Measurements from ENCODE around the gene APLP2.
"Not testable (repeated sequence)": the region's sequence is repeated elsewhere in the genome, so short reads cannot be mapped to it uniquely, and the experiment has no call there.

The APLP2 gene

DNA sequence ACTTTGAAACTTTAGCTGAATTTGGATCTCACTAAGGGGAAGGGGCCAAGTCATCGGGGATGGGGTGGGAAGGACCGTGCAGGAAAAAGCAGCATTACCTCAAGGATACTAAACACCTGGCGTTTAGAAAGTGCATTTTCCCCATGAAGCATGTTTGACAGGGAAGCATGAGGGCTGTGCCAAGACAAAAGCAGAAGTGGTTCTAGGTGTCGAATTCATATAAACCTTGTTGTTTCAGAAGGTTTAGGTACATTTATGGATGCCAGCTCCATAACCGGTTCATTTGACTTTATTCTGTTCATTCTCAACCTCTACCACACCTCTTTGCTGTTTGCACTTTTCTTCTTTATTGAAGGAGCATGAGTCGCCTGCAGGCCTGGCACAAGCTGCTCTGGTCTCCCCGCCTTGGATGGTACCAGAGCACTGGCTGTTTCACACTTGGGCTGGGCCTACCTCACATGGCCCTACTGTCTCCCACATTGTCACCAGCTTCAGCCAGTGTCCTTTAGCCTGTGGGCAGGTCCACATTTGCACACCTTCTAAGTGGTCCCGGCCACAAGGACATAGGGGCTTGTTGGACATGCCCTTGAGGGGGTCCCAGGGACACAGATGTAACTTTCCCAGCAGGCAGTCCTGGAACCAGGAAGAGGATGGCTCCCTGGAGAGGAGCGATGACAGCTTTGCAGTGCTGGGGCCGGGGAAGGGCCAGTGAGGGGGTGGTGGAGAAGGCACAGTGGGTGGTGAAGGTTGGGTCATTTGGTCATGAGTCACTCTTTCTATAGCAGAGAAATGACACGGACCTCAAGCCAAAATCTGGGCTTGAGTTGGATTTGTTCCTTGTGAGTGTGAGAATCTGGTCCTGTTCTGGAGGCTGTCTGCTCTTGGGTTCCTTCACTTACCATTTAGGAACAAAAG lies 86.7 kb downstream of the APLP2 start:
- no peak for DNase-seq

DNA sequence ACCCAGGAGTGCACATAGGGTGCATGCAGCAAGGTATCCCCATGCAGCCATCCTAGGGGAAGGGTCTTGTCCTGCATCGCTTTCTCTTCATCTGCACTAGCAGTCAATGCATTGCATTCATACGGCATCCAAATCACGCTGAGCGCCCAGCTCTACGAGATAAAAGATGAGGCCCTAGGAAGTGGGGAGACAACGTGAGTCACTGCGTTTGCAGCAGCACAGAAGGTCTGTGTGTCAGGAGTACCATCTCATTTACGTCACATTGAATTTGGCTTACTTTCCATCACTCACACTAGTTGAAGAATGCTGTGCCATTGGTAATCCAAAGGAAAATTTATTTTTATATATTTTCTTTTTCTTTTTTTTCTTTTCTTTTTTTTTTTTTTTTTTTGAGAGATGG lies 87.4 kb downstream of the APLP2 start:
- DNase-seq = no peak

DNA sequence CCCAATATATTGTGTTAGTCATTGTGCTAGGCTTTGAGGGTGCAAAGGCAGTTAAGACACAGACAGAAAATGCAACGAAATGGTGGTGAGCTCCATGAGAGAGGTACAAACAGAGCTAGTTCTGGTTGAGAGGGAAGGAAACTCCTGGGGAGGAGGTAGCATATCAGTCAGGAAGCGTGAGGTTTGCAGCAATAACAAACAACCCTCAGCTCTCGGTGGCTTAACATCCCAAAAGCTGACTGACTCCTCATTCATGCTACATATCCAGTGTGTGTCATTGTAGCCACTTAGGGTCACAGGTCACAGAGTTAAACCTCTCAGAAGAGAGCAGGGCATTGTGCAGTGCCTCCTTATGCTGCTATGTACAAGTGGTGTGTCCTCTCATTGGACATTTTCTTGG lies 88.1 kb downstream of the APLP2 start:
- no peak for DNase-seq

DNA sequence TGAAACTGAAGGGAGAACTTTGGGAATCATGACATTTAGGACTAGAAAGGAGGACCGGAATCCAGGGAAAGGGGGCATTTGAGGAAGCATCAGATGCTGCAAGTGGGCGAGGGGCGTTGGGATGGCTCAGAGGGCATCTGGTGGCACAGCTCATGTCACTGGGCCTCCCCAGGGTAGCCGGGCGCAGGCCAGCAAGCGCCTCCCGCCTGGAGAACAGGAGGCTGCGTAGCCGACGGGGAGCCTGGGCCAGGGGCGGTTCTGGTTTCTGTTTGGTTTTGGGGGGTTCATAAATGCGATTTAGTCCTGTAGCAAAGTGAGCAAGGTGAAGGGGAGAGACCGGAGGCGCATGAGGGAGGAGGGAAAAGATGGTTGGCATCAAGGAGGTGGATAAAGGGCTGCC lies 89.4 kb downstream of the APLP2 start:
- no peak for DNase-seq

DNA sequence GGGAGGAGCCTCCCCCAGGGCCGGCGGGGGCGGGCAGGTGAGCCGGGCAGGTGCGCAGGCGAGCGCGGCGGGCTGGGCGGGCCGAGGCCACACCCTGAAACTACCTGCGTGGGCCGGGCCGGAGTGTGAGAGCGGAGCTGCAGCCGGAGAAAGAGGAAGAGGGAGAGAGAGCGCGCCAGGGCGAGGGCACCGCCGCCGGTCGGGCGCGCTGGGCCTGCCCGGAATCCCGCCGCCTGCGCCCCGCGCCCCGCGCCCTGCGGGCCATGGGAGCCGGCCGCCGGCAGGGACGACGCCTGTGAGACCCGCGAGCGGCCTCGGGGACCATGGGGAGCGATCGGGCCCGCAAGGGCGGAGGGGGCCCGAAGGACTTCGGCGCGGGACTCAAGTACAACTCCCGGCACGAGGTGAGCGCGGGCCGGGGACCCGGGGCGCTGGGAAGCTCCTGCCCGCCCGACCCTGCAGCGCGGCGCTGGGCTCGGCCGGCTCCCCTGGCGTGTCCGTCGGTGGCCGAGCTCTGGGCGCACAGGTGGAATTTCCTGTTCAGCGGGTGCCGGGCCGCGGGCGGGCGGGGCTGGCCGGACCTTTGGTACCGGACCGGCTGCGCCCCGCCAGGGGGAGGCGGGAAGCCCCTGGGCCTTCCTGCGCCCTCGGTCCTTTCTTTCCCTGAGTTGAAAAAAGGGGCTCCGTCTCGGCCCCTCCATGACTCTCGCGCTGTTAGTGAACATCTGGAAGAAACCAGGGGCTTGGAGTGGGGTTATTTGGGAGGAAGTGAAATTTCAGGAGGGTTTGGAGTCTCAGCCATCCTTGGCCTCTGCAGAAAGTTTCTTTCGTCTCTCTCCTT lies 90.2 kb downstream of the APLP2 start, which contains the start of gene ST14:
TSS of gene ST14 (plus strand) at position 126 of the 841 bp plus-strand sequence. CDS start at position 324, 198 bp downstream.
- DNase-seq = no peak

DNA sequence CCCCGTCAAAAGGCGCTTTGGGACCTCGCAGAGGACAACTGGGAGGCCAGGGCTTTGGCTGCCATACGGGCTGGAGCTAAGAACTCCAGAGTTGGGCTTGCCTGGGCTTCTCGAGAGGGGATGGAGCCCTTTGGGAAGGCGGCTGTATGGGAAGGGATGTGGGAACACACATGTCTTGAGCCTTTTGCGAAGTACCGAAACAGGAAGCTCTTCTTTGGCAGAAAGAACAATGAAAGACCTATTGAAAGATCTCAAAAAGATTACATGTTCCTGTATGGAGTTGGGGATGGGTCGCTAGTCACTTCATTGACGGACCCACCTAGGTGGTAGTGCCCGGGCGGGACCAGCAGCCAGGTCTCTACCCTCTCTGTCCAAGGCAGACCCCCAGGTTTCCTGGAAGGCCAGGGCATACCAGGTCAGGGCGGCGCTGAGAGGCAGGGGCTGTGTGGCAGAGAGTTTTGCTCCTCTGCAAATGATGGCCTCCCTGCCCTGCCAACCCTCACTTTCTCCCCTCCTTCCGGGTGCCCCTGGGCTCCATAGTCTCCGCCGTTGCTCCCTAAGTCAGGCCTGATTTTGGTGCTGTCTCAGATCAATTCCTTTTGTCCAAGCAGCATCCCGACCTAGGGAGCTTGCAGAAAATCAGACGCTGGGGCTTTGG lies 90.9 kb downstream of the APLP2 start:
- no peak for DNase-seq

DNA sequence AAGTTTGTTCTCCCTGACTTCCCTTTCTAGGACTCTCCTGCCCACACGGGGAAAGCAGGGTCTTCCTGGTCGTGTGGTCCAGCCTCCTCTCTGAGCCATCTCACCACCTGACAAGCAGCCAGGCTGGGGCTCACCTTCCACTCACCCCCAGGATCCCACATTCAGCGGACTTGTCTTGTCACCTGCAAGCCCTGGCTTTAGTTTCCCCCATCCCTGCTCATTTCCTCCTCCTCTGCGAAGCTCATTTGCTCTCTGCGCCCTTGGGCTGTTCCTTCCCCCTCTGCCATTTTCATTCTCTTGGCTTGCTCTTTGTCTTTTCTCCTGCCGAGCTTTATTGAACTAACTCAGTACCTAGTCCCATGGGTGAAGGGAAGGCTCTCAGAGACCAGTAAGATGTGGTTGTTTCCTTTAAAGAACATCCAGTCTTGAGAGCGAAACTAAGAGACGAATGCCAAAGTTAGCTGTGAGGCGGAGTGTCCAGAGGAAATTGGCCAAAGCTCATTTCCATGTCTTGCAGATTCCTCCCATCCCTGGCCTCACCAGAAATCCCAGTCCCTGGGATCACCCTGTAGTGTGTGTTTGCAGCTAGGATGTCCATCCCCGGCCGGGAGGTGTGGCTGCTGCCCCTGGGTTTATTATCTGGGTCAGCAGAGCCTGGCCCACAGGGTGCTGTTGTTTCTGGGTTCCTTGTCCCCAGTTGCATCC lies 91.9 kb downstream of the APLP2 start:
- no peak for DNase-seq

DNA sequence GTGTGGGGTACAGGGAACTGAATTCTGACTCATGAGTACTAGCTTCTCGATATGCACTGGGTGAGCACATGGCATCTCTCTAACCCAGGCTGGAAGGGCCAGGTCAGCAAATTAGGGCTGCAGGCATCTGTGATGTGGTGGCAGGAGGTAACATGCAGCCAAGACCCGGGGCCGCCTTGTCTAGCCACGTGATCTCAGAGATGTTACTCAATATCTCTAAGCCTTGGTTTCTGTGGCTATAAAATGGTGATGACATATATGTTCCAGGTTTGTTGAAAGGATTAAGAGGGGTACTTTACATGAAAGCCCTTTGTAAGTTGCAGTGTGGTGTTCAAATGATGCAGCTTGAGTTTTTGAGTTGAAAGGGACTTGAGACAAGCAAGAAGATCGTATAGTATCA lies 93.0 kb downstream of the APLP2 start:
- no peak for DNase-seq

DNA sequence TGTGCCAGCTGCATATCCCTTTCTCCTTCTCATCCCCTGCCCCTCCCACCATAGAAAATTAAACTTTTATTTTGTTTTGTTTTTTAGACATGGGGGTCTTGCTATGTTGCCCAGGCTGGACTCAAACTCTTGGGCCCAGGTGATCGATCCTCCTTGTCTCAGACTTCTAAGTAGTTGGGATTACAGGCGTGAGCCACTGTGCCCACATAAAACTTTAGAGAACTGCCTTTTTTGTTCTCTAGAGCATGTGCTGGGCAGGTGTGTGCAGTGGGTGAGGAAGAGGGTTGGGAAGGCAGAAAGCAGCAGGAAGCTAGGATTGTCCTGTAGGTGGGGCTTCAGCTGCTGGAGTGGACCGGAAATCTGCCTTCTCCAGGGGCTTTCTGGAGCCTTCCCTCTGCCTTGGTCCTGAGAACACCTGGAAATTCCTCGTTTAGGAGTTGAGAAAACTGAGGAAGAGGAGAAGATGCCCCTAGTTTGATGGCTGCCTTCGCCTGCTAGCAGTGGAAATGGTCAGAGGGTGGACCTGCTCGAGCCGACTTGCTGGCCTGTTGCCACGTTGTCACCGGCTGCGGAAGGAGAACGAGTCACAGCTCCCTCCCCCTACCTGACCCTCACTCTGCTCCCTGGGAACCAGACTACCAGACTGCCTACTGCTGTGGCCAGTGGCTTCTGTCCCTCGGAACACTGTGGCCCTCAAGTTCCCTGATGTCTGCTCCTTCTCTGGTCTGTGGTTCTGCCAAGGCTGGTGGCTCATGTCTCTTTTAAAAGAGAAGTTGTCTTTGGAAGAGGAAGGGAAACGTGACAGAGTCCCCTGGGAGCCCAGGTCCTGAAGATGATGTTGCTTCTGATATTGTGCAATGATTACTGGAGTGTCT lies 93.9 kb downstream of the APLP2 start:
- DNase-seq = no peak

DNA sequence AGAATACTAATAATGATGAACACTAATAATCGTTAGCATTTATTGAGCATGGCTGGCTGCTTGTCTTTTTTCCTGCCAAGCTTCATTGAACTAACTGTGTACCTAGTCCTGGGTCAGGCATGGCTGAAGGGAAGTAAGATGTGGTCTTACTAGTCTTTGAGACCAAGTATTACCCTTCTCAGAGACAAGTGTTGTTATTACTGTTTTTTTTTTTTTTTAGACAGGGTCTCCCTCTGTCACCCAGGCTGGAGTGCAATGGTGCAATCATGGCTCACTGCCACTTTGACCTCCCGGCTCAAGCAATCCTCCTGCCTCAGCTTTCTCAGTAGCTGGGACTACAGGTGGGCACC lies 94.5 kb downstream of the APLP2 start:
- DNase-seq = no peak

DNA sequence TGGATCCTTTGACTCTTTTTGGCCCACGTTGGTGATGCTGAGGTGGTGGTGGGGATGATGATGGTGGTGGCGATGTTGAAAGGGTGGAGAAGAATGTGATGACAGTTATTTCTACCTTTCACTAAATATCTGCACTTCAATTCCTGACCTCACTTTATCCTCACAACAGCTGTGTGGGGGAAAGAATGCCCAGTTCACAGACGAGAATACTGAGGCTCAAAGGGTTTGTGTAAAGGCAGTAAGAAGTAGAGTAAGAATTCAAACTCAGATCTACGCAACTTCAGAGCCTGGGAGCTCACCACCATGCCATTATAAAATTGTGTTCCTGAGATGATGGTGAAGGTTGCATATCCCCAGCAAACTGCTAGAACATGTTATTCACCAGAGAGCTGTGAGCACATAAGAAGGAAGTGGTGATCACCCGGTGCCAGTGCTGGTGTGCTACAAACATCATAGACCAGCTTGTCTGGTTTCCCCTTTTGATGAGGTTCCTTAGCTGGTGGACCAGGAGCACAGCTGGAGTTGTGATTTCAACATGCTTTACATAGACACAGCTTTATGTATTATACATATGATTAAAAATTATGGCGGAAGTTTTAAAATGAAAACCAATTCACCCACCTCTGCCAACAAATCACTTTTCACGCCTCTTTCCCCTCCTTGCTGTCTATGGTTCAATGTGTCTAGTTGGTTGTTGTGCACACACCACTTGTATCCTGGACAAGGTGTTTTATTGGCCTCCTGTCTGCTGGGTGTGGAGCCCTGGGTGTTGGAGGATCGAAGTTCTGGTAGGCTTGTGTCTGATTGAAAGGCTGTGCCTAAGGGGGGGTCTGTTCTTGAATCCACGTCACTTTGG lies 96.1 kb downstream of the APLP2 start:
- no peak for DNase-seq

DNA sequence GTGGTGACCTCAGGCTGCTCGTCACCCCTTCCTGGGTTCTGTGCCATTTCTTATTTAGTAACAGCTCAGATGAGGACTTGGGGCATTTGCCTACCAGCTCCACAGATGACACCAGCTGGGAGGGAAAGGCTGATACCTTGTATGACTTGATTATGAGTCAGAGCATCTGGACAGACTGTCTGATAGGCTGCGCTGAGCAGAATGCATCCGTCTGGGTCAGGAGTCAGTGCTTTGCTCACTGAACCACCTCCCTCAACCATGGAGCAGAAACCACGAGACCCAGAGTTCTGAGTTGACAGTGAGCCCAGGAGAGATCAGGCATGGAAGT lies 96.7 kb downstream of the APLP2 start:
- DNase-seq = no peak

DNA sequence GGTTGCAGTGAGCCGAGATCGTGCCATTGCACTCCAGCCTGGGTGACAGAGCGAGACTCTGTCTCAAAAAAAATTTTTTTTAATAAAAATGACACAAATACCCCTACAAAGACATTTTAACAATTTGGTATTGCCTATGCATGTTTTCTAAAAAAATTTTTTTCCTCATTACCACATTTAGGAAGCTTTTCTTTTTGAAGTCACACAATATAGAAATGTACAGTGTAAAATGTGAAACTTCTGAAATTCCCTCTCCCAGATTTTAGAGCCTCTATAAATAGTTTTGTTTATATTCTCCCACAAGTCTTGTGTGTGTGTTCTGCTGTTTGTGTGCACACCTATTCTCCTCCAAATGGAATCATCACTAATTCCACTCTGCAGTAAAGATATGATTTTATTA lies 97.5 kb downstream of the APLP2 start:
- DNase-seq = no peak

DNA sequence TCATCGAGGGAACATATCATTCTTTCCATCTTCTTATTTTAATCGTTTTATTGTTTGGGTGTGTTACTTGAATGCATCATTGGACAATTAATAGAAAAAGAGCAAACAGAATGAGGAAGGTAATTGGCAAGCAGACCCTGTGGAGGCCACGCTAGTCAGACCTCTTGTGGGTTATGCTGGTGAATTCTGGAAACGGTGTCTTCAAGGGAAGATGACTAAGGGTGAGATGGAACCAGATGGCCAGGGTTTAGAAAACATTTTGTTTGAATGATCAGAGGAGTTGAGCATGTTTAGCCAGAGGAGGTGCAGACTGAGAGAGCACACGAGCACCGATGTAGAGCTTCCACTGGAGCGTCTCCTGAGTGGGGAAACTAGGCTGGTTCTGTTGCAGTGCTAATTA lies 98.4 kb downstream of the APLP2 start:
- DNase-seq = no peak

DNA sequence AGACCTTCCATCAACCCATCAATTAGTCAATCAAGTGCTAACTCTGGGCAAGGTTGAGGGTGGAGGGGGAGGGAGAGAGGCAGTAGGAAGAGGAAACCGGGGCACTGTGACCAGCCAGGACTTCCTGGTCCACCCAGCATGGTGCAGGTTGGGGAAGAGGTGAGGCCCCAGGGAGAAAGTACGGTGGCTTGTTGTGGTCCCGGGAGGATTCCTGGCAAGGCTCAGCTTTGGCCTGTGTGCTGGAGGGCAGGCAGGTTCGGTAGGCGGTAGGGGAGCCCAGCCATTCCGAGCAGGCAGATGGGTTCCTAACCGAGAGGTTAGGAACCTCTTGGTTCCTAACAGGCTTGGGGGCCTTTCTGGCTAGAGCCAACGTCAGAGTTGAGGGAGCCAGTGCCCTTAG lies 100.7 kb downstream of the APLP2 start:
- no peak for DNase-seq

DNA sequence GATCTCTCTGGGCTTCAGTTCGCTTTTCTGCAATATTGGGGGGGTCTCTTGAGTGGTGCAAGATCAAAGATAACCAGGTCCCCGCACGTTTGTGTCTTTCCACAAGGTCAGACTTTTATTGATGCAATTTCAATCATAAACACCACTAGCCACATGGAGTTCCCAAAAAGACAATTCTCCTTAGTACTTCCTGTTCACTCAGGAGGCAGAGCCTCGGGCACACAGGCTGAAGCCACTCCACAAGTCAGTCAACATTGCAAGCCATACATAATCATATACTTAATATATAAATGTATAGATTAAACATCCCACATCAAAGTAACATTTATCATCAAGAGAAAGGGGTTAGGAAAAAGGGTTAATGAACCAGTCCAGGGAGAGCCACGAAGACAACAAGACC lies 101.8 kb downstream of the APLP2 start:
- no peak for DNase-seq

DNA sequence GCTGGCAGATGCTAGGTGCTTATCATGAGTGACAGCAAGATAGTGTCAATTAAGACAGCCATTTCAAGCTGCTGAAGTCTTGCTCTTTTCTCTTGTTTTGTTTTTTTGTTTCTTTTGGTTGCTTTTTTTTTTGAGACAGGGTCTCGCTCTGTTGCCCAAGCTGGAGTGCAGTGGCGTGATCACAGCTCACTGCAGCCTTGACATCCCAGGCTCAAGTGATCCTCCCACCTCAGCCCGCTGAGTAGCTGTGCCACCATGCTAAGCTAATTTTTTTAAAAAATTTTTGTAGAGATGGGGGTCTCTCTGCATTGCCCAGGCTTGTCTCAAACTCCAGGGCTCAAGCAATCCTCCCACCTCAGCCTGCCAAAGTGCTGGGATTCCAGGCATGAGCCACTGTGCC lies 102.3 kb downstream of the APLP2 start:
- DNase-seq = not testable (repeated sequence)

DNA sequence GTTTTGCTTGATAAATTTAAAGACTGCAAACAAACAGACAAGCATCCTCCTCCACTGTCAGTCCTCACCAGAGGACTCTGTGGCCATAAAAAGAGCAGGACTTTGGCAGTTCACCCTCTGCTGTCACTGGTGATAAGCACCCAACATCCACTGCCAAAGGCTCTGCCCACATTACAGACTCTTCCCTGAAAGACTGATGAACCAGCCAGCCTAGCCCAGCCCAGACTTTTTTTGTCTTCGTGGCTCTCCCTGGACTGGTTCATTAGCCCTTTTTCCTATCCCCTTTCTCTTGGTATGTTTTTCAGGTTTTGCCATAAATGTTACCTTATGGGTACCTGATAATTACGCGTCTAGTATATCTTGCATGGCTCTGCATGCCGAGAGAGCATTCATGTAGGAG lies 104.9 kb downstream of the APLP2 start:
- DNase-seq = no peak

DNA sequence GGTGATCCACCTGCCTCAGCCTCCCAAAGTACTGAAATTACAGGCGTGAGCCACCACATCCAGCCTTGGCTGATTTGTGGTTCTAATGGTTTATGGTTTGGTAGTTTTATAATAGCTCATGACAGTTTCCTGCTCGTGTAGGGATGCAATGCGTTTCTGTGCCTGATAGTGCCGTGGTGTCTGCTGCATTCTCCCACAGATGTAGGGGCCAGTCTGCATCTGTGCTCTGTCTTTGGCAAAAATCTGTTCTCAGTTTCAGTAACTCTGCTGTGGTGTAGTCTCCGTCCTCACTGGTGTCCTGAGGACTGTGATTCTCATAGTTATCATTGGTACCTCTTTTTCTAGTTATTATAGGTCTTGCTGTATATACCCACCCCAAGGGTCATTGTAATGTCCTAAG lies 106.2 kb downstream of the APLP2 start:
- no peak for DNase-seq

DNA sequence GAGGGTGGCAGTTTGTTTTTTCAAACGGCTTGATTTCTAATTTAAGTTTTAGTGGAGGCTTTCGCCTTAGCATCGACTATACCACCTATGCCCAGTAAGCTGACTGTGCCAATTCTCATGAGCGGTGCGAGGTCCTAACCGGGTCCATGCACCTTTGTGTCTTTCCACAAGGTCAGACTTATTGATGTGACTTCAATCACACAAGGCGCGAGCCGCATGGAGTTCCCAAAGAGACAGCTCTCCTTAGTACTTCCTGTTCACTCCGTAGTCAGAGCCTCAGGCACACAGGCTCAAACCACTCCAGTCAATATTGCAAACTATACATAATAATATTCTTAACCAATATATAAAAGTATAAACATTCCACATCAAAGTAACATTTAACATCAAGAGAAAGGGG lies 108.1 kb downstream of the APLP2 start:
- no peak for DNase-seq

Data from activated naive CD4-positive, alpha-beta T cell treated with Interleukin-2 at 50 U/mL for 16 hours (primary cell).